HG02870 (cell line): ENCODE measurements around the gene TIE1.

Source experiments
- ATAC-seq: cut with Tn5 transposase; IDR thresholded peaks from one replicate; pipeline ENCODE4 v1.9.1; 2021; ENCODE audit warnings: mild to moderate bottlenecking, moderate library complexity; ENCODE audit not compliant: unreplicated experiment

TIE1 gene

DNA sequence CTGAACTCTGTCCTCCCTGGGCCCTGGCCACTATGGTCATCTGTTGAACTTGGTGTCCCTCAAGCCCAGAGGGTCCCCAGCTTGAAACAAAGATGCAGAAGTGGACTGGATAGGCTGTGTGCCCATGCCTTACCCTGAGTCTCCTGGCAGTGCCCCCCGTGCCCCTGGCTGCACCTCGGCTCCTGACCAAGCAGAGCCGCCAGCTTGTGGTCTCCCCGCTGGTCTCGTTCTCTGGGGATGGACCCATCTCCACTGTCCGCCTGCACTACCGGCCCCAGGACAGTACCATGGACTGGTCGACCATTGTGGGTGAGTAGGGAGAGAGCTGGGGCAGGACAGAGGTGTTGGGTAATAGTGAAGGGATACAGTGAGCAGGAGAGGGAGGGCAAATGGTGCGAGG, 10.7 kb downstream of the TIE1 start:
- ATAC-seq: no peak

DNA sequence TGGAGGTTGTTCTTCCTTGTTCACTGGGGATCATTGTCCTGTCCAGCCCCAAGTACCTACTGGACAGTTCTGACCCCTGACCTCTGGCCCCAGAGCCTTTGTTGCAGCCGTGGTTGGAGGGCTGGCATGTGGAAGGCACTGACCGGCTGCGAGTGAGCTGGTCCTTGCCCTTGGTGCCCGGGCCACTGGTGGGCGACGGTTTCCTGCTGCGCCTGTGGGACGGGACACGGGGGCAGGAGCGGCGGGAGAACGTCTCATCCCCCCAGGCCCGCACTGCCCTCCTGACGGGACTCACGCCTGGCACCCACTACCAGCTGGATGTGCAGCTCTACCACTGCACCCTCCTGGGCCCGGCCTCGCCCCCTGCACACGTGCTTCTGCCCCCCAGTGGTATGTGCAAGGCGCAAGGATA, 11.4 kb downstream of the TIE1 start:
- no peak for ATAC-seq

DNA sequence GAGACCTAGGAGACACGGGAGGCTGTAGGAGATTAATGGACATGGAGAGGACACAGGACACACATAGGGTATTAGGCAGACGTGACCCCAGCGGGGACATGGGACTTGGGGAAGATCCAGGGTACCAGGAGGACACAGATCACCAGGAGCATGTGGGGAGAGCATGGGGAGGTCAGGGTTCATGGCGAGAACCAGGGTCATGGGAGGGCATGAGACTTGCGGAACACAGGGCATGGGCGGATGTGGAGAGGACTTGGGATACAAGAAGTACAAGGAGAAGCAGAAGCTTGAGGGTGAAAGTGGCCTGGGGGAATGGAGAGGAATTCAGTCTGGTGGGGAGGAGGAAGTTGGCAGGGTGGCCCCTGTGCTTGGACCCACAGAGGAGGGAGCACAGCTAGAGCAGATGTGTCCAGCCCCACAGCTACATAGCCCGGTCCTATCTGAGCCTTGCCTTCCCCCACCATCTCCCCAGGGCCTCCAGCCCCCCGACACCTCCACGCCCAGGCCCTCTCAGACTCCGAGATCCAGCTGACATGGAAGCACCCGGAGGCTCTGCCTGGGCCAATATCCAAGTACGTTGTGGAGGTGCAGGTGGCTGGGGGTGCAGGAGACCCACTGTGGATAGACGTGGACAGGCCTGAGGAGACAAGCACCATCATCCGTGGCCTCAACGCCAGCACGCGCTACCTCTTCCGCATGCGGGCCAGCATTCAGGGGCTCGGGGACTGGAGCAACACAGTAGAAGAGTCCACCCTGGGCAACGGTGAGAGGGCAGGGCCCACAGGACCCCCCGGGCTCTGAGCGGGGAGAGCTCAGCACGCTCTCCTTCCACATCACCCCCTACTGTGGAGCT, 12.1 kb downstream of the TIE1 start:
- no peak for ATAC-seq

DNA sequence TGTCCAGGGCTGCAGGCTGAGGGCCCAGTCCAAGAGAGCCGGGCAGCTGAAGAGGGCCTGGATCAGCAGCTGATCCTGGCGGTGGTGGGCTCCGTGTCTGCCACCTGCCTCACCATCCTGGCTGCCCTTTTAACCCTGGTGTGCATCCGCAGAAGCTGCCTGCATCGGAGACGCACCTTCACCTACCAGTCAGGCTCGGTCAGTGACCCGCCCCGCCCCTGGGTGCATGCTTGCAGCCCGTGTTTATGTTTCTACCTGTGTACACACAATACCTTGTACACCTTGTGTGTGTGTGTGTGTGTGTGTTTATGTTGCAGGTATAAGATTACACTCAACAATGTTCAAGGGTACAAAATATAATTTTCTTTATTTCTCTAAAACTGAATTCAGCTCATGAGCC, 13.0 kb downstream of the TIE1 start:
- no peak for ATAC-seq

DNA sequence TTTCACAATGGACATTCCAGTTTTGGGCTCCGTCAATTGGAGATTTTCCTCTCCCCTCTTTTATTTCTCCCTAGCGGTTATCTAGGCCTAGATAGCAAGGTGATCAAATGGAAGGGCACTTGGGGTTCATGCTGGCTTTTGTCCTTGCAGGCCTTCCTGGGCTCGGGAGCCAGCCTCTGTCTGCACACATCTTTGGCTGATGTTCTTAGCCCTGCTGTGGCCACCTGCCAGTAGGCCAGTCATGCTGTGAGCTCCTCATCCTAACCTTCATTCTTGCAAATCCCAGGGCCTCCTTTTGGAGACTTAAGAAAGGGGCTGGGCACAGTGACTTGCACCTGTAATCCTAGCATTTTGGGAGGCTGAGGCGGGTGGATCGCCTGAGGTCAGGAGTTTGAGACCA, 13.5 kb downstream of the TIE1 start:
- no peak for ATAC-seq

DNA sequence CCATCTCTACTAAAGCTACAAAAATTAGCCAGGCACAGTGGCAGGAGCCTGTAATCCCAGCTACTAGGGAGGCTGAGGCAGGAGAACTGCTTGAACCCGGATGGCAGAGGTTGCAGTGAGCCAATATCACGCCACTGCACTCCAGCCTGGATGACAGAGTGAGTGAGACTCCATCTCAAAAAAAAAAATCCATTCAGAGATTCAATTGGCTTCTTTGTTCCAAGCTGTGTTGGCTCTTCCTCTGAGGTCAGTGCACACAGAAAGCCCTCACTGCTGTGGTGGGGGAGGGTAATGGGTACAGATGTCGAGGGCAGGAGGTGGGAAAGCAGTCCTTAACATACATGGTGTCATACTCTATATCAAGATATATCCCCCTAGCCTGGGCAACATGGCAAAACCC, 14.7 kb downstream of the TIE1 start:
- no peak for ATAC-seq

DNA sequence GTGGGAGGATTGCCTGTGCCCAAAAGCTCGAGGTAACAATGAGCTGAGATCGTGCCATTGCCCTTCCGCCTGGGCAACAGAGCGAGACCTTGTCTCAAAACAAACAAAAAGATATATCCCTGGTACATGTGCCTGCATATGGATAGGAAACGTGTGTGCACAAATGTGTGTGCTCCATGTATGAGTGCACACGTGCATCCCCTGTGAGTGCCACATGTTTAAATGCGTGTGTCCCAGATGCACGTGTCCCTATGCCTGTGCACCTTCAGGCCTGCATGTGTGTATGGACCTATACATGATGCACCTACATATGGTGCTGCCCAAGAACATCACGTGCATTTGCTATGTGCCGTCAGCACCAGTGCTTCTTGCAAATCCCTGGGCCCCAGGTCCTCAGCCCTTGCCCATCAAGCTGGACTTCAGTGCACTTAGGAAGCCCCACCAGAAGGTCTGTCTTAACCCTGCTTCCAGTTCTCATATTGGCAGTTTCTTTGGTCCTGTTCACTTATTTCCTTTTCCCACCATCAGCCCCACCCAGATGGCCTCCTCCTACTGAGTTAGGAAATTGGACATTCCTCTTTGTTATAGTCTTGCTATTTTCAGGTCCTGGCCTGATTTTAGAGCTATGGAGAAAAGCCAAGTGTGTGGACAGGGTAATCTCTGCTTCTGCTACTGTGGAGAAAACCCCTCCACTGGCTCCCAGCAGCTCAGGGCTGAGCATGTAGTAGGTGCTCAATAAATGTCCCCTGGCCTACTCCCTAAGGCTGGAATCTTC, 15.4 kb downstream of the TIE1 start:
- no peak for ATAC-seq

DNA sequence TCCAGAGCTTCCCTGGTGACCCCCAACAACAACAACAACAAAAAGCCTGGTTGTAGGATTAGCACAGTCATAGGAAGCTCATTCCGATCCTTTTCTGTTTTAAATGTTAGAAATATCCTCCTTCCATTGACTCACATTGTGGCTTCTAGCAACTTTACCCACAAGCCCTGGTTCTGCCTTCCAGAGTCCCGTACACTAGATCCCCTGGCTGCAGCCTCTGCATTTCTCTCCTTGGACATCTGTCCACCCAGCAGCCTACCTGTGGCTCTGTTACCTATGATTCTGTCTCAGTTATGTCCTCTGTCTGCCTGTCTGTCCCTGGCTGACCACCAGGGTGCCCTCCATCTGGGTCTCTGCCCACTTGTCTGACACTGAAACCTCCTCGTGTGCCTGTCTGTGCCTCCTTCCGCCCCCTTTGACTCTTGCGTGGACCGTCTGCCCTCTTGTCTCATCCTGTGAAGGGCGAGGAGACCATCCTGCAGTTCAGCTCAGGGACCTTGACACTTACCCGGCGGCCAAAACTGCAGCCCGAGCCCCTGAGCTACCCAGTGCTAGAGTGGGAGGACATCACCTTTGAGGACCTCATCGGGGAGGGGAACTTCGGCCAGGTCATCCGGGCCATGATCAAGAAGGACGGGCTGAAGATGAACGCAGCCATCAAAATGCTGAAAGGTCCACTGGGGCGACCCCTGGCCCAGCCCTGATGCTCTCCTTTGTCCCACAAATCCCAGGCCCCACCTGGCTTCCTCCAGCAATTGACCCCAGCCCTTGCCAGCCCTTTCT, 16.1 kb downstream of the TIE1 start:
- no peak for ATAC-seq

DNA sequence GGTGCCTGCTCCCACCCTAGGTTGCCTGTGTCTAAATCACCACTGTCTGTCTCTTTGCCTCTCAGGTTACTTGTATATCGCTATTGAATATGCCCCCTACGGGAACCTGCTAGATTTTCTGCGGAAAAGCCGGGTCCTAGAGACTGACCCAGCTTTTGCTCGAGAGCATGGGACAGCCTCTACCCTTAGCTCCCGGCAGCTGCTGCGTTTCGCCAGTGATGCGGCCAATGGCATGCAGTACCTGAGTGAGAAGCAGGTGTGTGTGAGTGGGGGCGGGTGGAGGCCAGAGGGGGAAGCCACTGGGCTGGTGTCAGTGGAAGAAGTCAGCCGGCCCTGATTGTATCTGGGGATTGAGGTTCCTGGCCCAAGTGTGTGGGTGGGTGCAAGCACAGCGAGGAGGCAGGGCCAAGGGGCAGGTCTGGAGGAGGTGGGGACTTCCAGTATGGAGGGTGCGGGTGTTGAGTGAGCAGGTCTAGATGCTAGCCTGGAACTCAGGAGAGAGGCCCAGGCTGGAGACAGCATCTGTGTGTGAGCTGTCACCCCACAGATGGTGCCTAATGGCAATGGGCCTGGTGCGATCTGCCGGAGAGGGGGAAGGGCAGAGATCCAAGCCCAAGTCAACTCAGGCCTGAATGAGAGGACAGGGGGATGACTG, 17.2 kb downstream of the TIE1 start:
- no peak for ATAC-seq

DNA sequence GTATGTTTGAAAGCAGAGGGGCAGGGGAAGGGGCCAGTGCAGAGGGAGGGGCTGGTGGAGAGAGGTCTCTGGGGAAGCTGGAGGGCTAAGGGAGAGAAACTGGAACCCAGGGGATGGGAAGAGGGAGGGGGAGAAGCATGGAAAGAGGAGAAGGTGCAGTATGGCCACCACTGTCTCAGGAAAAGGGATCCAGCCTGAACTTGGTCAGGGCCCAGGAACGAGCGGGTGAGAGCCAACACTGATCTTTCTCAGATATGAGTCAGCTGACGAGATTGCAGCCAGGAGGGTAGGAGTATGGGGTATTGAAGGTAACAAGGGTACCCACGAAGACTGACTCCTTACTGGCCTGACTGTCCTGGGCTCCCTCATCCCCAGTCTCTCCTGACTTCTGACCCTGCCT, 18.0 kb downstream of the TIE1 start:
- no peak for ATAC-seq

DNA sequence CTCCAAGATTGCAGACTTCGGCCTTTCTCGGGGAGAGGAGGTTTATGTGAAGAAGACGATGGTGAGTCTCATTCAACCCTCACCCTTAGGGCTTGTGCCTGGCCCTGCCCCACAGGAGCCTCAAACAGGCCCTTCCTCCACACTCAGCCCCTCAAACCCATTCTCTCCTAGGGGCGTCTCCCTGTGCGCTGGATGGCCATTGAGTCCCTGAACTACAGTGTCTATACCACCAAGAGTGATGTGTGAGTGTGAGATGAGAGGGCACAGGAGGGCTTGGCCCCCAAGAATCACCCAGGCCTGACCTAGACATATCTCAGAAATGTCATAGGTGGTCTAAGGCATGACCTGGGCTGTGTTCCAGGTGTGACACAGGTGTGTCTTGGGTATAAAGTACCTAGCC, 18.5 kb downstream of the TIE1 start:
- no peak for ATAC-seq

DNA sequence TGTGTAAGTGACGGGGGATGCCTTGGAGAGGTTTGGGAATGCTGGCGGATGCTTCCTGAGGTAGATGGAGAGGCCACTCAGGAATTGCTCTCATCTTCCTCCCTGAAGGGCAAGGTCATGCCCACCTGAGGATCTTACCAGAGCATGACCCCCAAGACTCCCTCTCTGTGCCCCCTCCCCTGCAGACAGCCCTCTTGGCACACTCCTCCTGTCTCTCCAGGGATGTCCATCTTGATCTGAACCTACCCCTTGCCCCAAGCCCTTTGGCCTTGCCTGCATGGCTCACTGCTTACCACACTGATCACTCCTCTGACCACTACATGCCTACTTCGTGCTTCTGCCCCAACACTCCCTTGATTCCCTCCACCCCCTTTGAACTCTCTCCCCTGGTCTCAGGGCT, 19.0 kb downstream of the TIE1 start:
- ATAC-seq: no peak

DNA sequence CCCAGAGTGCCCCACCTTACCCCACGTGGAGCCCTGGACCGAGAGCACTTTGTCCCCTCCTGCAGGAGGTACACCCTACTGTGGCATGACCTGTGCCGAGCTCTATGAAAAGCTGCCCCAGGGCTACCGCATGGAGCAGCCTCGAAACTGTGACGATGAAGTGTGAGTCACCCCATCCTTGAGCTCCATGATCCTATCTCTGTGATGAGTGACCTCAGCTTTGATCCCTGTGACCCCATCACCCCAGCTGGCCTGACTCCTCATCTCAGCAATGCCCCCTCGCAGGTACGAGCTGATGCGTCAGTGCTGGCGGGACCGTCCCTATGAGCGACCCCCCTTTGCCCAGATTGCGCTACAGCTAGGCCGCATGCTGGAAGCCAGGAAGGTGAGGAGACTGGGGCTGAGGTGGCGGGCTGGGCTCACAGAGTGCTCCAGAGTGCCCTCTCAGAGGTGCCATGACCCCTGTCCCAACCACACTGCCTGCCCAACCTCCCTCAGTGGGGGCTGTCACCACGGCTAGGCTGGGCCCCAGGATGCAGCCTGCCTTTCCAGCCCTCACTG, 20.6 kb downstream of the TIE1 start:
- ATAC-seq: no peak

DNA sequence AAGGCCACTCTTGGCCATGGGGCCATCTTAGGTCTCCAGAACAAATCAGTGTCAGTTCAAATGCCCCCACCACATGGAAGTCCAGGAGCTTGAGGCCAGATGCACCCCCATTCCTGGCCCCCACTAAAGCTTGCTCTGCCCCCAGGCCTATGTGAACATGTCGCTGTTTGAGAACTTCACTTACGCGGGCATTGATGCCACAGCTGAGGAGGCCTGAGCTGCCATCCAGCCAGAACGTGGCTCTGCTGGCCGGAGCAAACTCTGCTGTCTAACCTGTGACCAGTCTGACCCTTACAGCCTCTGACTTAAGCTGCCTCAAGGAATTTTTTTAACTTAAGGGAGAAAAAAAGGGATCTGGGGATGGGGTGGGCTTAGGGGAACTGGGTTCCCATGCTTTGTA, 21.7 kb downstream of the TIE1 start:
- no peak for ATAC-seq

DNA sequence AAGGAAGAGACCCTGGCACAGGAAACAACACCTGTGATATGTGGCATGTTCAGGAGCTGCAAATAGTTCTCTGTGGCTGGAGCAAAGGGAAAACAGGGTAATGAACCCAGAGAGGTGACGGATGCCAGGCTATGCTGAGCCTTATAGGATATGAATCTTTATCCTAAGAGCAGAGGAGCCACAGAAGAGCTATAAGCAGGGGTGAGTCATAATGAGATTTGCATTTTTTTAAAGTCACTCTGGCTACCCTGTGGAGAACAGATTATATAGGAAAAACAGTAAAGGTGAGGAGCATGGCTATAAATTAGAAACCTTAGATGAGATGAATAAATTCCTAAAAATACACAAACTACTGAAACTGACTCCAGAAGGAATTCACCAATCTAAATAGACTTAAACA, 24.0 kb downstream of the TIE1 start:
- no peak for ATAC-seq

DNA sequence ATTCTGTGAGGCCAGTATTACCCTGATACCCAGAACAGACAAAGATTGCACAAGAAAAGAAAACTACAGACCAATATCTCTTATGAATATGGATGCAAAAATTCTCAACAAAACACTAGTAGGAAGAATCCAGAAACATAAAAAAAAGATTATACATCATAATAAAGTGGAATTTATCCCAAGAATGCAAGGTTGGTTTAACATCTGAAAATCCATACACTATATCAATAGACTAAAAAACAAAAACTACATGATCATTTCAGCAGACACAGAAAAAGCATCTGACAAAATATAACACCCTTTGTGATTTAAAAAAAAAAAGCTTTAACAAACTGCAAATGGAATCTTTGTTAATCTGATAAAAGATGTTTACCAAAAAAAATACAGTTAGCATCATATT, 24.6 kb downstream of the TIE1 start:
- no peak for ATAC-seq

DNA sequence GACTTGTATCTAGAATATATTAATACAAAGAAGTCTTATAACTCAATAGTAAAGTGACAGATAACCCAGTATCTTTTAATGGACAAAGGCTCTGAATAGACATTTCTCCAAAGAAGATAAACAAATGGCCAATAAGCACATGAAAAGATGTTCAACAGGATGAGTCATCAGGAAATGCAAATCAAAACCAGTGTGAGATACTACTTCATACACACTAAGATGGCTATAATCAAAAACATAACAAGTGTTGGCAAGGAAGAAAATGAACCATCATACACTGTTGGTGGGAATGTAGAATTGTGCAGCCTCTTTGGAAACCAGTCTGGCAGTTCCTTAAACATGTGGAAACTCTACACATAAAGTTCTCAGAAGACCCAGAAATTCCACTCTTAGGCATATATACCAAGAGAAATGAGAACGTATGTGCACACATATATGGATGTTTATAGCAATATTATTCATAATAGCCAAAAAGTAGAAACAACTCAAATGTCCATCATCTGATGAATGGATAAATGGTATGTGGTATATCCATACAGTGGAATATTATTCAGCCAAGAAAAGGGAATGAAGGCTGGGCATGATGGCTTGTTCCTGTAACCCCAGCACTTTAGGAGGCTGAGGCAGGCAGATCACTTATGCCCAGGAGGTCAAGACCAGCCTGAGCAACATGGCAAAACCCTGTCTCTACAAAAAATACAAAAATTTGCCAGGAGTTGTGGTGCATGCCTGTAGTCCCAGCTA, 26.9 kb downstream of the TIE1 start:
- ATAC-seq: no peak

DNA sequence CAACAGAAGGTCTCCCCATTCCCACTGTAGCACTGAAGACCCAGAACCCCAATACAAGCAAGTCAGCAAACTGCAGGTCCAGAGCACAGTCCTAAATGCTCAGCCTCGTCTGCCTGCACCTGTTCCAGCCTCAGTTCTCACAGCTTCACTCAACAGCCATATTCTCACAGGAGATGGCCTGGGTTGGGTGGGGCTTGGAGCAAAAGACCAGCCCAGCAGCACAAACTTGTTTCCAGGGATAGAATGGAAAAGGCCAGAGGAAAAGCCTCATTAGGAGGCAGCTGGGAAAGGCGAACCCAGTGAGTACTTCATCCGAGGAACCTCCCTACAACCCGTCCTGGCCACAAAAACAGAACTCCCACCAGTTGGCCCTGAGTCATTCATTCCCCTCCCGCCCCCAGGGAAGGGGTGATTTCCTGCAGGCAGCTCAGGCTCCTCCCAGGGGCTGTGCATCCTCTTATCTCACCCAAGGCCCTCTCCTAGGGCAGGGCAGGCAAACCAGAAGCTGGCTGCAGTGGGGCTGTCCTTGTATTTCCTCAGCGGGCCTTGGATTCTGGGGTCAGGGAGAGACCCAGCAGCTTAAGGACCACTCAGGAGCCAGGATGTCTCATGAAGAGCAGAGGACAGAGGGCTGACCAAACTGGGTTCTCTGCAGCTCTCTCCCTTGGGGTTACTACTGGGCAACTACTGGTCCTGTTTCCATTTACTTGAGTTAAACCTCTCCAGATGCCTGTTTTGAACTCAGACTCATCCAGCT, 29.4 kb downstream of the TIE1 start:
- ATAC-seq: no peak

DNA sequence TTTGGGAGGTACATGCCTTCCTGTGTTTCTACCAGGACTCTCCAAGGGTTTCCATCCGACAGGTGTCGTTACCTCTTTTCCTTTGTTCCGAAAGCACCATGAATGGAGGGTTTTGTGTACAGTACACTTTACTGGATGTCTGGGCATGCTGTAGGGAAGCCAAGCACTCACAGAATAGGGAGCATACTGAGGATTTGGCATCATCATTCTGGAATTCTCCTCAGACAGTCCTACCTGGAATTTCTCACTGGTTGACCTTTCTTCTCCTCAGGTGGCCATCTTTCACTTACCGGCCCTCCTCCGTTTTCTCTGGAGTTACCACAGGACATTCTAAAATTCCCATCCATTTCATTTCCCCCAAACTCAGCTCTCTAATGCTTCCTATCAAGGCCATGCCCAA, 30.9 kb downstream of the TIE1 start:
- no peak for ATAC-seq
